A673 (cell line): ENCODE measurements around the gene ATF1.
"Not testable (repeated sequence)": the region's sequence is repeated elsewhere in the genome, so short reads cannot be mapped to it uniquely, and the experiment has no call there.

Experiments
- EZH2 ChIP-seq: fragments of 200-600 bp; sonication (generic); IDR thresholded peaks from 2 replicates; pipeline ENCODE4 v1.6.1; 2017; ENCODE audit warnings: borderline replicate concordance, low read depth, mild to moderate bottlenecking, mixed read lengths, antibody characterized with exemption, low read length; ENCODE audit not compliant: poor library complexity, severe bottlenecking
- TF ChIP-seq, protein P1 (sequence below): fragments of 300-800, 200-600 bp; sonication (generic); conservative IDR thresholded peaks from 2 replicates; pipeline ENCODE4 v1.5.1; 2017; ENCODE audit warnings: low read depth, mild to moderate bottlenecking, antibody characterized with exemption, low read length, moderate library complexity, mixed read lengths

DNA sequence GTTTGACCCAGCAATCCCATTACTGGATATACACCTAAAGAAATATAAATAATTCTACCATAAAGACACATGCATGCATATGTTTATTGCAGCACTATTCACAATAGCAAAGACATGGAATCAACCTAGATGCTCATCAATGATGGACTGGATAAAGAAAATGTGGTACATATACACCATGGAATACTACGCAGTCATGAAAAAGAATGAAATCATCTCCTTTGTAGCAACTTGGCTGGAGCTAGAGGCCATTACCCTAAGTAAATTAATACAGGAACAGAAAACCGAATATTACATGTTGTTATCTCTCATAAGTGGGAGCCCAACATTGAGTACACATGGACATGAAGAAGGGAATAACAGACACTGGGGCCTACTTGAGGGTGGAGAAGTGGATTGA lies 91.8 kb downstream of the ATF1 start:
- TF ChIP-seq, protein P1, sequence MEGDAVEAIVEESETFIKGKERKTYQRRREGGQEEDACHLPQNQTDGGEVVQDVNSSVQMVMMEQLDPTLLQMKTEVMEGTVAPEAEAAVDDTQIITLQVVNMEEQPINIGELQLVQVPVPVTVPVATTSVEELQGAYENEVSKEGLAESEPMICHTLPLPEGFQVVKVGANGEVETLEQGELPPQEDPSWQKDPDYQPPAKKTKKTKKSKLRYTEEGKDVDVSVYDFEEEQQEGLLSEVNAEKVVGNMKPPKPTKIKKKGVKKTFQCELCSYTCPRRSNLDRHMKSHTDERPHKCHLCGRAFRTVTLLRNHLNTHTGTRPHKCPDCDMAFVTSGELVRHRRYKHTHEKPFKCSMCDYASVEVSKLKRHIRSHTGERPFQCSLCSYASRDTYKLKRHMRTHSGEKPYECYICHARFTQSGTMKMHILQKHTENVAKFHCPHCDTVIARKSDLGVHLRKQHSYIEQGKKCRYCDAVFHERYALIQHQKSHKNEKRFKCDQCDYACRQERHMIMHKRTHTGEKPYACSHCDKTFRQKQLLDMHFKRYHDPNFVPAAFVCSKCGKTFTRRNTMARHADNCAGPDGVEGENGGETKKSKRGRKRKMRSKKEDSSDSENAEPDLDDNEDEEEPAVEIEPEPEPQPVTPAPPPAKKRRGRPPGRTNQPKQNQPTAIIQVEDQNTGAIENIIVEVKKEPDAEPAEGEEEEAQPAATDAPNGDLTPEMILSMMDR: not testable (repeated sequence)
- not testable (repeated sequence) for TF ChIP-seq EZH2
